ENCODE data around the gene DUSP5.

- TF ChIP-seq SMC3 (IDR thresholded peaks at IDR 0.05), result no peak
- TF ChIP-seq CHD4 (IDR thresholded peaks at IDR 0.05; ENCODE audit: borderline replicate concordance), result no peak
- TF ChIP-seq, protein P1, sequence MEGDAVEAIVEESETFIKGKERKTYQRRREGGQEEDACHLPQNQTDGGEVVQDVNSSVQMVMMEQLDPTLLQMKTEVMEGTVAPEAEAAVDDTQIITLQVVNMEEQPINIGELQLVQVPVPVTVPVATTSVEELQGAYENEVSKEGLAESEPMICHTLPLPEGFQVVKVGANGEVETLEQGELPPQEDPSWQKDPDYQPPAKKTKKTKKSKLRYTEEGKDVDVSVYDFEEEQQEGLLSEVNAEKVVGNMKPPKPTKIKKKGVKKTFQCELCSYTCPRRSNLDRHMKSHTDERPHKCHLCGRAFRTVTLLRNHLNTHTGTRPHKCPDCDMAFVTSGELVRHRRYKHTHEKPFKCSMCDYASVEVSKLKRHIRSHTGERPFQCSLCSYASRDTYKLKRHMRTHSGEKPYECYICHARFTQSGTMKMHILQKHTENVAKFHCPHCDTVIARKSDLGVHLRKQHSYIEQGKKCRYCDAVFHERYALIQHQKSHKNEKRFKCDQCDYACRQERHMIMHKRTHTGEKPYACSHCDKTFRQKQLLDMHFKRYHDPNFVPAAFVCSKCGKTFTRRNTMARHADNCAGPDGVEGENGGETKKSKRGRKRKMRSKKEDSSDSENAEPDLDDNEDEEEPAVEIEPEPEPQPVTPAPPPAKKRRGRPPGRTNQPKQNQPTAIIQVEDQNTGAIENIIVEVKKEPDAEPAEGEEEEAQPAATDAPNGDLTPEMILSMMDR (IDR thresholded peaks at IDR 0.05), result no peak
- TF ChIP-seq POLR2A (IDR thresholded peaks at IDR 0.05; ENCODE audit: low read length), result no peak
- TF ChIP-seq, protein P2, sequence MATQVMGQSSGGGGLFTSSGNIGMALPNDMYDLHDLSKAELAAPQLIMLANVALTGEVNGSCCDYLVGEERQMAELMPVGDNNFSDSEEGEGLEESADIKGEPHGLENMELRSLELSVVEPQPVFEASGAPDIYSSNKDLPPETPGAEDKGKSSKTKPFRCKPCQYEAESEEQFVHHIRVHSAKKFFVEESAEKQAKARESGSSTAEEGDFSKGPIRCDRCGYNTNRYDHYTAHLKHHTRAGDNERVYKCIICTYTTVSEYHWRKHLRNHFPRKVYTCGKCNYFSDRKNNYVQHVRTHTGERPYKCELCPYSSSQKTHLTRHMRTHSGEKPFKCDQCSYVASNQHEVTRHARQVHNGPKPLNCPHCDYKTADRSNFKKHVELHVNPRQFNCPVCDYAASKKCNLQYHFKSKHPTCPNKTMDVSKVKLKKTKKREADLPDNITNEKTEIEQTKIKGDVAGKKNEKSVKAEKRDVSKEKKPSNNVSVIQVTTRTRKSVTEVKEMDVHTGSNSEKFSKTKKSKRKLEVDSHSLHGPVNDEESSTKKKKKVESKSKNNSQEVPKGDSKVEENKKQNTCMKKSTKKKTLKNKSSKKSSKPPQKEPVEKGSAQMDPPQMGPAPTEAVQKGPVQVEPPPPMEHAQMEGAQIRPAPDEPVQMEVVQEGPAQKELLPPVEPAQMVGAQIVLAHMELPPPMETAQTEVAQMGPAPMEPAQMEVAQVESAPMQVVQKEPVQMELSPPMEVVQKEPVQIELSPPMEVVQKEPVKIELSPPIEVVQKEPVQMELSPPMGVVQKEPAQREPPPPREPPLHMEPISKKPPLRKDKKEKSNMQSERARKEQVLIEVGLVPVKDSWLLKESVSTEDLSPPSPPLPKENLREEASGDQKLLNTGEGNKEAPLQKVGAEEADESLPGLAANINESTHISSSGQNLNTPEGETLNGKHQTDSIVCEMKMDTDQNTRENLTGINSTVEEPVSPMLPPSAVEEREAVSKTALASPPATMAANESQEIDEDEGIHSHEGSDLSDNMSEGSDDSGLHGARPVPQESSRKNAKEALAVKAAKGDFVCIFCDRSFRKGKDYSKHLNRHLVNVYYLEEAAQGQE (IDR thresholded peaks at IDR 0.05), result no peak
- no peak for TF ChIP-seq BHLHE40 (IDR thresholded peaks at IDR 0.05; ENCODE audit: low read depth, low read length)
- TF ChIP-seq EP300 (IDR thresholded peaks at IDR 0.05), result no peak
- TF ChIP-seq RFX5 (IDR thresholded peaks at IDR 0.05), result no peak
- no peak for TF ChIP-seq CEBPB (IDR thresholded peaks at IDR 0.05)
- TF ChIP-seq USF2 (IDR thresholded peaks at IDR 0.05), result no peak
- TF ChIP-seq CBX8 (IDR thresholded peaks at IDR 0.05), result no peak
These were observed 30.7 kb downstream of the DUSP5 start for GRCh38 chr10:110528224-110528996.

Data from A549 (cell line).